Neural cell (in vitro differentiated cells): ENCODE measurements around the gene SLC35B2. TPM values are rescaled to one million over a fixed set of nuclear protein-coding genes. Genes with fewer than 3 reads are reported as not detected.

Experiments
- H2AFZ ChIP-seq: fragments of 200-600, 300-800 bp; sonication (generic), shearing (Covaris generic); 2 replicates; pipeline ENCODE4 v1.6.0; 2014; ENCODE audit warnings: low read depth, mild to moderate bottlenecking, antibody characterized with exemption, low read length, moderate library complexity
- H3F3A ChIP-seq: fragments of 200-600 bp; shearing (Covaris generic); 2 replicates; pipeline ENCODE4 v1.6.1; 2016; ENCODE audit warnings: mild to moderate bottlenecking, moderate library complexity, mixed read lengths, antibody characterized with exemption, low read length; ENCODE audit not compliant: insufficient read depth, poor library complexity, severe bottlenecking
- H3K27ac ChIP-seq: fragments of 200-600, 300-800 bp; sonication (generic), shearing (Covaris generic); 2 replicates; pipeline ENCODE4 v1.5.1; 2014; ENCODE audit warnings: mild to moderate bottlenecking, low read length, moderate library complexity
- H3K27me3 ChIP-seq: fragments of 300-800, 200-600 bp; sonication (generic), shearing (Covaris generic); 2 replicates; pipeline ENCODE4 v1.6.0; 2014; ENCODE audit warnings: mild to moderate bottlenecking, low read depth, low read length, moderate library complexity; ENCODE audit not compliant: insufficient read depth
- H3K36me3 ChIP-seq: fragments of 300-800, 200-600 bp; sonication (generic), shearing (Covaris generic); 2 replicates; pipeline ENCODE4 v1.5.1; 2014; ENCODE audit warnings: mild to moderate bottlenecking, antibody characterized with exemption, low read length, moderate library complexity; ENCODE audit not compliant: insufficient read depth
- H3K4me2 ChIP-seq: fragments of 300-800, 200-600 bp; sonication (generic), shearing (Covaris generic); 2 replicates; pipeline ENCODE4 v1.6.0; 2014; ENCODE audit warnings: mild to moderate bottlenecking, low read length
- H3K4me3 ChIP-seq: fragments of 300-800, 200-600 bp; sonication (generic), shearing (Covaris generic); 2 replicates; pipeline ENCODE4 v1.5.1; 2014; ENCODE audit warnings: mild to moderate bottlenecking, low read length, moderate library complexity
- H3K79me2 ChIP-seq: fragments of 200-600 bp; shearing (Covaris generic); replicated peaks from 2 replicates; pipeline ENCODE4 v1.6.0; 2014; ENCODE audit warnings: mild to moderate bottlenecking, low read length, moderate library complexity; ENCODE audit not compliant: insufficient read depth
- H3K9ac ChIP-seq: fragments of 300-800, 200-600 bp; sonication (generic), shearing (Covaris generic); 2 replicates; pipeline ENCODE4 v1.6.1; 2016; ENCODE audit warnings: mild to moderate bottlenecking, low read length, mixed read lengths
- H3K9me2 ChIP-seq: fragments of 200-600 bp; shearing (Covaris generic); 2 replicates; pipeline ENCODE4 v1.6.1; 2016; ENCODE audit warnings: mild to moderate bottlenecking, low read length, mixed read lengths; ENCODE audit not compliant: insufficient read depth
- H3K9me3 ChIP-seq: fragments of 200-600, 300-800 bp; sonication (generic), shearing (Covaris generic); 2 replicates; pipeline ENCODE4 v1.6.1; 2016; ENCODE audit warnings: mild to moderate bottlenecking, mixed run types, low read length, moderate library complexity, mixed read lengths
- H4K20me1 ChIP-seq: fragments of 200-600 bp; shearing (Covaris generic); 2 replicates; pipeline ENCODE4 v1.6.1; 2016; ENCODE audit warnings: mild to moderate bottlenecking, mixed run types; ENCODE audit not compliant: insufficient read depth
- CTCF ChIP-seq: fragments of 450-650 bp; IDR thresholded peaks from 2 replicates; pipeline ENCODE4 v1.5.1; 2014; ENCODE audit warnings: antibody characterized with exemption, mild to moderate bottlenecking, moderate library complexity; ENCODE audit not compliant: poor library complexity, severe bottlenecking
- EP300 ChIP-seq: fragments of 450-650 bp; conservative IDR thresholded peaks from 2 replicates; pipeline ENCODE4 v1.6.1; 2014; ENCODE audit warnings: antibody characterized with exemption, mild to moderate bottlenecking, moderate library complexity; ENCODE audit not compliant: poor library complexity, severe bottlenecking
- EZH2 ChIP-seq: fragments of 200-600, 300-800 bp; shearing (Covaris generic), sonication (generic); IDR thresholded peaks from 2 replicates; pipeline ENCODE4 v1.6.1; 2014; ENCODE audit warnings: antibody characterized with exemption, low read length, borderline replicate concordance, mild to moderate bottlenecking; ENCODE audit not compliant: insufficient read depth, poor library complexity, severe bottlenecking
- MXI1 ChIP-seq: fragments of 450-650 bp; conservative IDR thresholded peaks from 2 replicates; pipeline ENCODE4 v1.6.1; 2014; ENCODE audit warnings: antibody characterized with exemption, mild to moderate bottlenecking; ENCODE audit not compliant: poor library complexity, severe bottlenecking
- POLR2AphosphoS5 ChIP-seq: IDR thresholded peaks from 2 replicates; pipeline ENCODE4 v1.6.1; 2012
- RAD21 ChIP-seq: fragments of 450-650 bp; conservative IDR thresholded peaks from 2 replicates; pipeline ENCODE4 v1.6.1; 2014; ENCODE audit warnings: antibody characterized with exemption, mild to moderate bottlenecking, moderate library complexity
- REST ChIP-seq: IDR thresholded peaks from 2 replicates; pipeline ENCODE4 v1.6.1; 2012; ENCODE audit warnings: borderline replicate concordance
- SMC3 ChIP-seq: fragments of 450-650 bp; conservative IDR thresholded peaks from 2 replicates; pipeline ENCODE4 v1.6.1; 2014; ENCODE audit warnings: antibody characterized with exemption, mild to moderate bottlenecking, moderate library complexity; ENCODE audit not compliant: poor library complexity
- TAF1 ChIP-seq: IDR thresholded peaks from 2 replicates; pipeline ENCODE4 v1.6.1; 2012; ENCODE audit warnings: low read depth
- polyA plus RNA-seq: library from polyadenylated mRNA; depleted of rRNA; stranded (reverse); fragments of >200 nt; gene quantifications from 2 replicates; pipeline ENCODE4 v1.2.3, GENCODE V29; 2014

SLC35B2 gene
- polyA plus RNA-seq, 1 donor from 2014 or later = 44.5 TPM

- TF ChIP-seq TAF1 (no peak), EP300 (no peak)
- H3K36me3 ChIP-seq = peaks cover 16% of the 10 kb centered on the region
- peaks cover 5% of the 10 kb centered on the region for H4K20me1 ChIP-seq
- H3K9ac ChIP-seq = no peak overlapping the region
- H2AFZ ChIP-seq = no peak overlapping the region
- no peaks in the 10 kb centered on the region for H3F3A ChIP-seq
- H3K9me3 ChIP-seq = no peaks in the 10 kb centered on the region
- peak overlapping the region; percentile 99 for H3K4me3 ChIP-seq
- peaks cover 46% of the 10 kb centered on the region for H3K79me2 ChIP-seq
- H3K27ac ChIP-seq = no peak overlapping the region
- no peaks in the 10 kb centered on the region for H3K9me2 ChIP-seq
- peak overlapping the region; percentile 81 for H3K4me2 ChIP-seq
- no peaks in the 10 kb centered on the region for H3K27me3 ChIP-seq
These were observed 8.1 kb downstream of the SLC35B2 start for GRCh38 chr6:44249082-44249748.

GRCh38 chr6:44248579-44248978, 8.7 kb downstream of the SLC35B2 start:
- Histone ChIP-seq H3F3A (no peaks in the 10 kb centered on the region), H4K20me1 (peaks cover 5% of the 10 kb centered on the region), H2AFZ (no peak overlapping the region), H3K36me3 (peaks cover 16% of the 10 kb centered on the region), H3K79me2 (peaks cover 46% of the 10 kb centered on the region), H3K9me2 (no peaks in the 10 kb centered on the region), H3K9ac (peak overlapping the region; percentile 93), H3K4me2 (peak overlapping the region; percentile 81), H3K9me3 (no peaks in the 10 kb centered on the region), H3K4me3 (peak overlapping the region; percentile 99), H3K27me3 (no peaks in the 10 kb centered on the region), H3K27ac (peak overlapping the region; percentile 94)
- TF ChIP-seq POLR2AphosphoS5 = no peak

GRCh38 chr6:44247338-44248302, 9.7 kb downstream of the SLC35B2 start:
- H3K9ac ChIP-seq = peak overlapping the region; percentile 93
- TF ChIP-seq EZH2 = no peak
- no peak for TF ChIP-seq CTCF
- no peak for TF ChIP-seq TAF1
- TF ChIP-seq RAD21 = no peak
- TF ChIP-seq REST = no peak
- TF ChIP-seq EP300 = peak; percentile 68
- TF ChIP-seq SMC3 = peak; percentile 15
- peak; percentile 99 for TF ChIP-seq MXI1
- peak; percentile 11 for TF ChIP-seq POLR2AphosphoS5
- peaks cover 46% of the 10 kb centered on the region for H3K79me2 ChIP-seq
- peak overlapping the region; percentile 94 for H3K27ac ChIP-seq
- peak overlapping the region; percentile 38 for H2AFZ ChIP-seq
- H3K4me2 ChIP-seq = peak overlapping the region; percentile 81
- peaks cover 16% of the 10 kb centered on the region for H3K36me3 ChIP-seq
- no peaks in the 10 kb centered on the region for H3F3A ChIP-seq
- peaks cover 5% of the 10 kb centered on the region for H4K20me1 ChIP-seq
- peak overlapping the region; percentile 99 for H3K4me3 ChIP-seq
- H3K9me3 ChIP-seq = no peaks in the 10 kb centered on the region
- H3K9me2 ChIP-seq = no peaks in the 10 kb centered on the region
- H3K27me3 ChIP-seq = no peaks in the 10 kb centered on the region
